Tibial artery (tissue), 4 donors: Measurements from ENCODE around the gene PHACTR1.

ENCODE experiments used
- DNase-seq, 2 donors: peaks; one replicate each; pipeline ENCODE4 v3.0.0-alpha.2; 2019
- H3K27ac ChIP-seq, 2 donors: fragments of 200-600 bp; sonication (generic) in 1 of 2; 1 replicate in 1 of 2; 2 replicates in 1 of 2; pipeline ENCODE4 v1.5.1; 2018 to 2019; ENCODE audit warnings: mild to moderate bottlenecking in 1 of 2
- H3K27me3 ChIP-seq, 2 donors: fragments of 200-600 bp; sonication (generic) in 1 of 2; one replicate each; pipeline versions ENCODE4 v1.5.1 to v1.6.0; 2016 to 2019
- H3K36me3 ChIP-seq, 3 donors: fragments of 200-600 bp; sonication (generic) in 2 of 3; one replicate each; pipeline ENCODE4 v1.5.1; 2016 to 2019; ENCODE audit warnings: mild to moderate bottlenecking in 2 of 3
- H3K4me1 ChIP-seq, 4 donors: fragments of 200-600 bp; sonication (generic) in 2 of 4; 1 replicate in 3 of 4; 2 replicates in 1 of 4; pipeline ENCODE4 v1.5.1; 2016 to 2019
- H3K4me3 ChIP-seq, 2 donors: fragments of 200-600 bp; sonication (generic) in 1 of 2; 1 replicate in 1 of 2; 2 replicates in 1 of 2; pipeline ENCODE4 v1.5.1; 2018 to 2019; ENCODE audit warnings: mild to moderate bottlenecking in 2 of 2
- H3K9me3 ChIP-seq, 3 donors: fragments of 200-600 bp; sonication (generic) in 1 of 3; one replicate each; pipeline ENCODE4 v1.5.1; 2016 to 2019
- CTCF ChIP-seq, 2 experiments: fragments of 200-600 bp in 1 of 2; fragments of 450-650 bp in 1 of 2; IDR thresholded peaks; one replicate each; pipeline ENCODE4 v1.5.1; 2017 to 2019; ENCODE audit warnings: antibody characterized with exemption in 2 of 2, mild to moderate bottlenecking in 1 of 2, moderate library complexity in 1 of 2
- intact Hi-C: fragments of 100-400 bp; cut with DNase I; formaldehyde crosslinking; loops from one replicate; pipeline ENCODE4 v1.15.0; 2023; ENCODE audit warnings: low total_unique reads

PHACTR1 gene

GRCh38 chr6:13285705-13286104 is 569.1 kb downstream of the PHACTR1 start:
- H3K36me3 ChIP-seq, result peaks cover 63 to 79% (median 69%) of the 10 kb centered on the region in 3 donors
- no peak overlapping the region for H3K27ac ChIP-seq
- no peak overlapping the region for H3K4me3 ChIP-seq
- H3K27me3 ChIP-seq, result no peaks in the 10 kb centered on the region
- H3K4me1 ChIP-seq, result peaks cover 0 to 22% (median 5%) of the 10 kb centered on the region in 4 donors
- no peak for DNase-seq
- intact Hi-C loops, result no loop called here
- peaks cover 0 to 8% (median 0%) of the 10 kb centered on the region in 3 donors for H3K9me3 ChIP-seq
- TF ChIP-seq CTCF (IDR thresholded peaks at IDR 0.05), result no peak

- H3K4me1 ChIP-seq, result peaks cover 0 to 22% (median 5%) of the 10 kb centered on the region in 4 donors
- intact Hi-C loops, result no loop called here
- no peak overlapping the region for H3K27ac ChIP-seq
- H3K27me3 ChIP-seq, result no peaks in the 10 kb centered on the region
- peaks cover 58 to 79% (median 69%) of the 10 kb centered on the region in 3 donors for H3K36me3 ChIP-seq
- TF ChIP-seq CTCF (IDR thresholded peaks at IDR 0.05), result no peak
- H3K4me3 ChIP-seq, result no peak overlapping the region
- no peak for DNase-seq
- peaks cover 0 to 8% (median 0%) of the 10 kb centered on the region in 3 donors for H3K9me3 ChIP-seq
These were observed 569.6 kb downstream of the PHACTR1 start for GRCh38 chr6:13286181-13286580.

- peaks cover 50 to 78% (median 66%) of the 10 kb centered on the region in 3 donors for H3K36me3 ChIP-seq
- intact Hi-C loops, result no loop called here
- H3K9me3 ChIP-seq, result peaks cover 0 to 8% (median 0%) of the 10 kb centered on the region in 3 donors
- peaks cover 0 to 22% (median 5%) of the 10 kb centered on the region in 4 donors for H3K4me1 ChIP-seq
- no peak for DNase-seq
- no peak overlapping the region for H3K4me3 ChIP-seq
- TF ChIP-seq CTCF (IDR thresholded peaks at IDR 0.05), result no peak
- H3K27me3 ChIP-seq, result no peaks in the 10 kb centered on the region
- H3K27ac ChIP-seq, result no peak overlapping the region
These were observed 570.5 kb downstream of the PHACTR1 start for GRCh38 chr6:13287104-13287503.

GRCh38 chr6:13288481-13288880 is 571.9 kb downstream of the PHACTR1 start:
- Histone ChIP-seq H3K36me3 (peaks cover 51 to 80% (median 57%) of the 10 kb centered on the region in 3 donors), H3K4me3 (no peak overlapping the region), H3K27me3 (no peaks in the 10 kb centered on the region), H3K4me1 (peaks cover 0 to 22% (median 5%) of the 10 kb centered on the region in 4 donors), H3K27ac (no peak overlapping the region), H3K9me3 (peaks cover 0 to 8% (median 0%) of the 10 kb centered on the region in 3 donors)
- TF ChIP-seq CTCF (IDR thresholded peaks at IDR 0.05), result no peak
- DNase-seq, result no peak
- intact Hi-C loops, result no loop called here

- intact Hi-C loops, result no loop called here
- Histone ChIP-seq H3K36me3 (peaks cover 48 to 80% (median 57%) of the 10 kb centered on the region in 3 donors), H3K27me3 (no peaks in the 10 kb centered on the region), H3K4me1 (peaks cover 0 to 22% (median 5%) of the 10 kb centered on the region in 4 donors), H3K27ac (no peak overlapping the region), H3K9me3 (peaks cover 0 to 8% (median 0%) of the 10 kb centered on the region in 3 donors), H3K4me3 (no peak overlapping the region)
- no peak for TF ChIP-seq CTCF (IDR thresholded peaks at IDR 0.05)
- peak in 1 of 2 donors; percentile 25 for DNase-seq
These were observed 572.4 kb downstream of the PHACTR1 start for GRCh38 chr6:13288969-13289391.
